ENCODE measurements around the gene MAP7D3. TPM values are rescaled to one million over a fixed set of nuclear protein-coding genes. Genes with fewer than 3 reads are reported as not detected.

The MAP7D3 gene
- total and polyA plus RNA-seq, 2 of the 8 experiments (the other 6 are each of a cell fraction or from before 2014, with no cell fraction given) = 4.8 to 19.6 TPM

- no peak overlapping the region for H3K18ac ChIP-seq (ENCODE audit: extremely low read depth, low read length)
- 83% methylated on average over 2 of the region's 2 CpGs; no CpG with 5 or more reads in 1 of the 2 experiments for WGBS, 2 experiments (ENCODE audit: extremely low coverage in 1 of 2, insufficient coverage in 1 of 2, insufficient read length in 1 of 2, insufficient replicate concordance in 2 of 2, low coverage in 1 of 2, low lambda C conversion rate in 2 of 2, missing lambda C conversion rate in 1 of 2)
- no peak for FAIRE-seq
- TF ChIP-seq BRCA1 (IDR thresholded peaks at IDR 0.05; ENCODE audit: low read depth, low read length) = no peak
- TF ChIP-seq SIX5 (IDR thresholded peaks at IDR 0.05; ENCODE audit: low read depth, low read length) = no peak
- TF ChIP-seq, protein P1, sequence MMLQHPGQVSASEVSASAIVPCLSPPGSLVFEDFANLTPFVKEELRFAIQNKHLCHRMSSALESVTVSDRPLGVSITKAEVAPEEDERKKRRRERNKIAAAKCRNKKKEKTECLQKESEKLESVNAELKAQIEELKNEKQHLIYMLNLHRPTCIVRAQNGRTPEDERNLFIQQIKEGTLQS (IDR thresholded peaks at IDR 0.05; ENCODE audit: insufficient read depth, low read depth, low read length) = no peak
- no peak for TF ChIP-seq RAD21 (IDR thresholded peaks at IDR 0.05 in 1 of 2, conservative IDR thresholded peaks at IDR 0.05 in 1 of 2; ENCODE audit: low read depth in 2 of 2, low read length in 2 of 2)
- no peak for TF ChIP-seq CEBPB (IDR thresholded peaks at IDR 0.05; ENCODE audit: low read depth, low read length)
- no peak for TF ChIP-seq TEAD4 (IDR thresholded peaks at IDR 0.05; ENCODE audit: low read depth, low read length)
- no peak for TF ChIP-seq TBP (IDR thresholded peaks at IDR 0.05; ENCODE audit: low read depth, low read length)
- TF ChIP-seq CTBP2 (IDR thresholded peaks at IDR 0.05; ENCODE audit: borderline replicate concordance, insufficient read depth, insufficient read length, low read length) = no peak
- TF ChIP-seq ATF2 (IDR thresholded peaks at IDR 0.05; ENCODE audit: low read length) = no peak
- TF ChIP-seq SRF (IDR thresholded peaks at IDR 0.05; ENCODE audit: low read depth, low read length) = no peak
- no peak for TF ChIP-seq POLR2AphosphoS5 (IDR thresholded peaks at IDR 0.05; ENCODE audit: low read depth, low read length)
- TF ChIP-seq CBX8 (IDR thresholded peaks at IDR 0.05; ENCODE audit: borderline replicate concordance, low read depth, low read length) = no peak
Observed at GRCh38 chrX:136292656-136293055, 41.5 kb upstream of the MAP7D3 start.

More at GRCh38 chrX:136292656-136293055, 41.5 kb upstream of the MAP7D3 start:
- Histone ChIP-seq H2BK12ac (ENCODE audit: low read depth, low read length) (no peak overlapping the region), H3K4me1 (replicated peaks in 1 of 4; ENCODE audit: control insufficient read depth in 3 of 4, insufficient read depth in 4 of 4, low read length in 3 of 4) (no peaks in the 10 kb centered on the region), H2AK5ac (ENCODE audit: low read depth, low read length) (no peak overlapping the region), H3K14ac (ENCODE audit: insufficient read length) (no peak overlapping the region), H3K4me2 (ENCODE audit: insufficient read depth in 1 of 2, low read depth in 2 of 2, low read length in 2 of 2) (no peak overlapping the region), H3K79me2 (ENCODE audit: control insufficient read depth in 1 of 2, insufficient read depth in 2 of 2, low read length in 2 of 2) (no peaks in the 10 kb centered on the region), H2BK5ac (ENCODE audit: low read depth, low read length) (no peak overlapping the region), H3K4ac (replicated peaks; ENCODE audit: insufficient read length, low read depth, low read length) (no peak overlapping the region), H3K36me3 (ENCODE audit: control insufficient read depth in 2 of 4, insufficient read depth in 4 of 4, low read length in 3 of 4) (no peaks in the 10 kb centered on the region), H4K91ac (replicated peaks; ENCODE audit: insufficient read length, low read length) (no peak overlapping the region), H4K5ac (ENCODE audit: insufficient read length, low read depth, low read length) (no peak overlapping the region), H2BK20ac (ENCODE audit: low read length) (no peak overlapping the region), H3K9ac (replicated peaks in 1 of 4; ENCODE audit: extremely low read depth in 1 of 4, low read depth in 3 of 4, low read length in 3 of 4) (no peak overlapping the region), H3K27me3 (replicated peaks in 1 of 4; ENCODE audit: control insufficient read depth in 3 of 4, extremely low read depth in 1 of 4, insufficient read depth in 3 of 4, low read length in 3 of 4) (no peaks in the 10 kb centered on the region), H4K20me1 (replicated peaks in 1 of 2; ENCODE audit: control insufficient read depth in 1 of 2, insufficient read depth in 2 of 2, low read length in 2 of 2) (no peaks in the 10 kb centered on the region), H2BK120ac (replicated peaks; ENCODE audit: low read depth, low read length) (no peak overlapping the region), H3K4me3 (ENCODE audit: extremely low read depth in 1 of 4, insufficient read depth in 2 of 4, low read depth in 3 of 4, low read length in 4 of 4) (no peak overlapping the region), H2BK15ac (ENCODE audit: low read length) (no peak overlapping the region), H3K9me3 (ENCODE audit: insufficient read depth in 2 of 2, low read depth in 1 of 2, low read length in 1 of 2) (no peaks in the 10 kb centered on the region), H3K27ac (ENCODE audit: low read depth, low read length) (no peak overlapping the region), H3K23ac (ENCODE audit: insufficient read length) (no peak overlapping the region), H3K79me1 (ENCODE audit: low read depth, low read length) (no peaks in the 10 kb centered on the region), H2AFZ (ENCODE audit: low read length) (no peak overlapping the region), H3K23me2 (ENCODE audit: low read depth, low read length) (no peaks in the 10 kb centered on the region), H4K8ac (ENCODE audit: extremely low read depth, insufficient read depth, low read length) (no peak overlapping the region), H3K56ac (replicated peaks; ENCODE audit: insufficient read length, low read depth, low read length) (no peak overlapping the region)
- CTCF ChIA-PET (ENCODE audit: partially characterized antibody) = no interaction called here
- POLR2A ChIA-PET (ENCODE audit: partially characterized antibody) = no interaction called here
- DNase-seq (ENCODE audit: low read depth in 1 of 2, low spot score in 2 of 2) = no peak
